K562 (cell line): ENCODE data around the gene TSPAN18. TPM values are rescaled to one million over a fixed set of nuclear protein-coding genes. Genes with fewer than 3 reads are reported as not detected.

Experiments
- ATAC-seq: fragments of 200-7000 bp; cut with Tn5 transposase; 3 replicates; pipeline ENCODE4 v1.9.1; 2020; ENCODE audit warnings: moderate library complexity
- BruUV-seq: library from RNA; stranded (reverse); fragments of 400-500 nt; replicated peaks from 2 replicates; lab custom pipeline; 2021; lab: Mats Ljungman, UMichigan
- CTCF ChIA-PET: fragments of 300-600 bp; formaldehyde crosslinking; extraction: SDS; loops from one replicate; lab custom pipeline; 2021; ENCODE audit warnings: low intra/inter-chr PET ratio; lab: Yijun Ruan, JAX
- POLR2A ChIA-PET: fragments of 300-600, 350-650 bp; sonication (Branson Sonifier 250); formaldehyde crosslinking; extraction: SDS; loops from one replicate; lab custom pipeline; 2021; ENCODE audit warnings: antibody characterized with exemption, inconsistent platforms; lab: Yijun Ruan, JAX
- DNase-seq, 4 experiments: peaks; one replicate each; pipeline versions ENCODE4 v3.0.0 to v3.0.0-alpha.2; 2011 to 2018; ENCODE audit warnings: low spot score in 3 of 4, mixed read lengths in 3 of 4; ENCODE audit errors: extremely low read depth in 1 of 4
- FAIRE-seq: peaks from 2 replicates; lab custom pipeline; 2011; peaks lifted over from hg19 to GRCh38; lab: Jason Lieb, UNC
- H2AFZ ChIP-seq: 2 replicates; pipeline ENCODE4 v1.6.0; 2011; ENCODE audit warnings: low read depth, low read length, control low read depth, inconsistent platforms
- H3K27ac ChIP-seq: fragments of 200-600 bp; 3 replicates; pipeline ENCODE4 v1.8.0; 2011; ENCODE audit warnings: low read depth, mild to moderate bottlenecking, control low read depth, inconsistent platforms, low read length, moderate library complexity, mixed read lengths; ENCODE audit errors: extremely low read depth
- H3K27me3 ChIP-seq, 2 experiments: fragments of 300-600 bp in 1 of 2; 2 replicates in 1 of 2; 3 replicates in 1 of 2; pipeline versions ENCODE4 v1.6.0 to v1.8.0; 2011; ENCODE audit warnings: inconsistent platforms in 2 of 2, low read length in 2 of 2, mild to moderate bottlenecking in 1 of 2, mixed read lengths in 1 of 2, moderate library complexity in 1 of 2; ENCODE audit not compliant: control insufficient read depth in 2 of 2, insufficient read depth in 2 of 2
- H3K36me3 ChIP-seq: fragments of 300-600 bp; 3 replicates; pipeline ENCODE4 v1.8.0; 2011; ENCODE audit warnings: mild to moderate bottlenecking, low read length, inconsistent platforms; ENCODE audit not compliant: control insufficient read depth, insufficient read depth
- H3K4me1 ChIP-seq, 2 experiments: fragments of 200-600 bp in 1 of 2; replicated peaks in 1 of 2; 2 replicates in 1 of 2; 3 replicates in 1 of 2; pipeline versions ENCODE4 v1.5.1 to v1.8.0; 2011; ENCODE audit warnings: inconsistent platforms in 2 of 2, low read length in 2 of 2, mild to moderate bottlenecking in 1 of 2, mixed read lengths in 1 of 2, moderate library complexity in 1 of 2; ENCODE audit not compliant: control insufficient read depth in 2 of 2, insufficient read depth in 2 of 2
- H3K4me2 ChIP-seq: 2 replicates; pipeline ENCODE4 v1.6.1; 2011; ENCODE audit warnings: low read length, control low read depth, inconsistent platforms, mixed read lengths; ENCODE audit not compliant: insufficient read depth
- H3K4me3 ChIP-seq: fragments of 200-600 bp; sonication (generic), shearing (Covaris generic); 2 replicates; pipeline ENCODE4 v1.5.1; 2016; ENCODE audit warnings: control low read depth, inconsistent platforms
- H3K79me2 ChIP-seq: fragments of 200-600 bp; 3 replicates; pipeline ENCODE4 v1.8.0; 2011; ENCODE audit warnings: low read length, inconsistent platforms; ENCODE audit not compliant: control insufficient read depth, insufficient read depth
- H3K9ac ChIP-seq, 2 experiments: 2 replicates each; pipeline versions ENCODE4 v1.6.0 to v1.6.1; 2011; ENCODE audit warnings: low read depth in 2 of 2, low read length in 2 of 2, control low read depth in 1 of 2, inconsistent platforms in 1 of 2, mild to moderate bottlenecking in 1 of 2, mixed read lengths in 1 of 2; ENCODE audit not compliant: insufficient read depth in 1 of 2
- H3K9me1 ChIP-seq: one replicate; pipeline ENCODE4 v1.6.0; 2011; ENCODE audit warnings: inconsistent platforms, mild to moderate bottlenecking, low read length, moderate library complexity; ENCODE audit not compliant: control insufficient read depth, insufficient read depth
- H3K9me3 ChIP-seq: replicated peaks from 2 replicates; pipeline ENCODE4 v1.5.1; 2011; ENCODE audit warnings: low read depth, low read length, inconsistent platforms; ENCODE audit not compliant: control insufficient read depth, insufficient read depth
- H4K20me1 ChIP-seq: replicated peaks from 2 replicates; pipeline ENCODE4 v1.6.1; 2011; ENCODE audit warnings: low read length, inconsistent platforms, mixed read lengths; ENCODE audit not compliant: control insufficient read depth, insufficient read depth
- BRD9 ChIP-seq: fragments of 450-650 bp; IDR thresholded peaks from 2 replicates; pipeline ENCODE4 v1.6.1; 2018; ENCODE audit warnings: low read depth; ENCODE audit not compliant: partially characterized antibody
- E2F5 ChIP-seq: sonication (generic); formaldehyde crosslinking; IDR thresholded peaks from 2 replicates; pipeline ENCODE4 v1.8.0; 2022; ENCODE audit warnings: mild to moderate bottlenecking, missing genetic modification reagents
- HOXB6 ChIP-seq: fragments of 250-450 bp; sonication (Bioruptor Pico); IDR thresholded peaks from 2 replicates; pipeline ENCODE4 v1.5.1; 2022; ENCODE audit warnings: mild to moderate bottlenecking, borderline replicate concordance
- LEF1 ChIP-seq: fragments of 450-650 bp; IDR thresholded peaks from 2 replicates; pipeline ENCODE4 v1.6.1; 2016; ENCODE audit warnings: mild to moderate bottlenecking
- MAFF ChIP-seq: IDR thresholded peaks from 2 replicates; pipeline ENCODE4 v1.6.1; 2012; ENCODE audit warnings: low read length, improper control_type of control experiment
- NFATC3 ChIP-seq: fragments of 450-650 bp; IDR thresholded peaks from 2 replicates; pipeline ENCODE4 v1.6.1; 2017; ENCODE audit warnings: mild to moderate bottlenecking
- NFIC ChIP-seq: fragments of 450-650 bp; IDR thresholded peaks from 2 replicates; pipeline ENCODE4 v1.6.1; 2017; ENCODE audit warnings: mild to moderate bottlenecking, inconsistent platforms
- NKRF ChIP-seq: fragments of 450-650 bp; IDR thresholded peaks from 2 replicates; pipeline ENCODE4 v1.6.1; 2016; ENCODE audit warnings: borderline replicate concordance
- RB1 ChIP-seq: fragments of 450-650 bp; IDR thresholded peaks from 2 replicates; pipeline ENCODE4 v1.6.1; 2017; ENCODE audit warnings: low read depth, mild to moderate bottlenecking
- RCOR1 ChIP-seq, 2 experiments: IDR thresholded peaks; 2 replicates each; pipeline ENCODE4 v1.6.1; 2012; ENCODE audit warnings: low read depth in 2 of 2, low read length in 2 of 2, borderline replicate concordance in 1 of 2, improper control_type of control experiment in 1 of 2
- SMAD2 ChIP-seq: fragments of 150-350 bp; IDR thresholded peaks from 2 replicates; pipeline ENCODE4 v1.6.1; 2014; ENCODE audit warnings: low read depth, mild to moderate bottlenecking, low read length
- VEZF1 ChIP-seq: fragments of 200-800 bp; sonication (Bioruptor generic); IDR thresholded peaks from 2 replicates; pipeline ENCODE4 v1.6.1; 2017; ENCODE audit warnings: missing genetic modification characterization, missing compliant biosample characterization
- ZBTB12 ChIP-seq: fragments of 250-450 bp; sonication (Bioruptor Pico); IDR thresholded peaks from 2 replicates; pipeline ENCODE4 v1.4.0; 2020
- ZNF146 ChIP-seq: IDR thresholded peaks from one replicate; pipeline ENCODE4 v1.6.1; 2018; ENCODE audit warnings: missing compliant biosample characterization; ENCODE audit not compliant: unreplicated experiment
- WGBS: fragments of 100-300 bp; shearing (Covaris generic); methylation state at CpG from one replicate; pipeline ENCODE4 v1.1.6; 2016; ENCODE audit warnings: low coverage, mixed read lengths; ENCODE audit not compliant: insufficient coverage; ENCODE audit errors: missing lambda C conversion rate; 5-methylcytosine and 5-hydroxymethylcytosine counted together
- in situ Hi-C: fragments of 300-500 bp; cut with MboI; formaldehyde crosslinking; loops from 4 replicates; pipeline ENCODE4 v1.15.0; 2018; ENCODE audit warnings: inconsistent platforms, mixed read lengths
- intact Hi-C: fragments of 100-400 bp; cut with micrococcal nuclease; formaldehyde crosslinking; loops from 2 replicates; pipeline ENCODE4 v1.14.2; 2022
- polyA plus RNA-seq, 8 experiments: library from polyadenylated mRNA; depleted of rRNA in 4 of 8; stranded (reverse) in 5 of 8; unstranded in 3 of 8; fragments of >200 nt; fragmentation: Nextera tagmentation in 2 of 8; fragmentation: Illumina TruSeq in 1 of 8; extraction: Ambion mirVana in 2 of 8; extraction: Trizol in 1 of 8; gene quantifications; 2 replicates each; pipeline versions ENCODE4 v1.2.1 to v1.2.3, GENCODE V29; 2011 to 2014; ENCODE audit warnings: inconsistent platforms in 1 of 8, missing spikeins in 1 of 8
- total RNA-seq, 7 experiments: library from RNA; depleted of rRNA in 6 of 7; stranded (reverse); fragments of >200 nt in 6 of 7; fragmentation: Illumina TruSeq in 2 of 7; extraction: Trizol in 2 of 7; gene quantifications; 2 replicates each; pipeline versions ENCODE4 v1.2.1 to v1.2.3, GENCODE V29; 2011 to 2021; ENCODE audit warnings: low replicate concordance in 1 of 7
- TF ChIP-seq, protein P1 (sequence below): sonication (generic); formaldehyde crosslinking; IDR thresholded peaks from 2 replicates; pipeline ENCODE4 v1.8.1; 2023; ENCODE audit warnings: mild to moderate bottlenecking, missing genetic modification reagents

TSPAN18 gene
- total and polyA plus RNA-seq, 9 of the 15 experiments (the other 6 are each of a cell fraction or from before 2014, with no cell fraction given), result 0.17 to 0.35 (median 0.22) TPM; not detected in 4

- Histone ChIP-seq H3K9me1 (no peaks in the 10 kb centered on the region), H3K36me3 (no peaks in the 10 kb centered on the region), H2AFZ (peak overlapping the region; percentile 47), H3K4me3 (no peak overlapping the region), H3K79me2 (no peaks in the 10 kb centered on the region), H3K4me2 (no peak overlapping the region; the same call in 1 of the 2 replicates), H3K4me1 (peaks cover 3 to 23% of the 10 kb centered on the region in 2 experiments; a peak in 4 of 5 replicates), H3K27ac (no peak overlapping the region), H4K20me1 (peaks cover 5% of the 10 kb centered on the region; the same call in 1 of the 2 replicates), H3K9ac (no peak overlapping the region), H3K9me3 (no peaks in the 10 kb centered on the region), H3K27me3 (peaks cover 4 to 14% of the 10 kb centered on the region in 2 experiments; a peak in 3 of 5 replicates)
- in situ Hi-C loops (no loop called here), intact Hi-C loops (loop anchor here (5.0 kb wide), 1 partner anchor 48 kb away; the partner anchor contains the start of gene TSPAN18)
- ChIA-PET POLR2A (interaction anchor here (0.6 to 1.5 kb wide), 2 partner anchors 13 to 328 kb away, joined by 3 to 4 read pairs; no protein-coding TSS in a partner anchor), CTCF (no interaction called here)
- DNase-seq (peak; percentile 83 to 89 (median 86)), ATAC-seq (peak; percentile 93), FAIRE-seq (peak; percentile 91)
- 3% methylated on average over 12 of the region's 12 CpGs for WGBS
- BruUV-seq, result no TSS peak
- TF ChIP-seq, protein P1, sequence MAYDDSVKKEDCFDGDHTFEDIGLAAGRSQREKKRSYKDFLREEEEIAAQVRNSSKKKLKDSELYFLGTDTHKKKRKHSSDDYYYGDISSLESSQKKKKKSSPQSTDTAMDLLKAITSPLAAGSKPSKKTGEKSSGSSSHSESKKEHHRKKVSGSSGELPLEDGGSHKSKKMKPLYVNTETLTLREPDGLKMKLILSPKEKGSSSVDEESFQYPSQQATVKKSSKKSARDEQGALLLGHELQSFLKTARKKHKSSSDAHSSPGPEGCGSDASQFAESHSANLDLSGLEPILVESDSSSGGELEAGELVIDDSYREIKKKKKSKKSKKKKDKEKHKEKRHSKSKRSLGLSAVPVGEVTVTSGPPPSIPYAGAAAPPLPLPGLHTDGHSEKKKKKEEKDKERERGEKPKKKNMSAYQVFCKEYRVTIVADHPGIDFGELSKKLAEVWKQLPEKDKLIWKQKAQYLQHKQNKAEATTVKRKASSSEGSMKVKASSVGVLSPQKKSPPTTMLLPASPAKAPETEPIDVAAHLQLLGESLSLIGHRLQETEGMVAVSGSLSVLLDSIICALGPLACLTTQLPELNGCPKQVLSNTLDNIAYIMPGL (CRISPR knock-in tag), result no peak
- TF ChIP-seq E2F5 (CRISPR knock-in tag), result no peak
- no peak for TF ChIP-seq HOXB6 (CRISPR knock-in tag)
- TF ChIP-seq BRD9, result no peak
- no peak for TF ChIP-seq MAFF
- no peak for TF ChIP-seq NFATC3
- no peak for TF ChIP-seq LEF1
- TF ChIP-seq ZBTB12 (CRISPR knock-in tag), result no peak
- no peak for TF ChIP-seq ZNF146 (CRISPR knock-in tag)
- 0 out of 2 replicates have a peak, but pooled peaks have one; percentile 19 for TF ChIP-seq VEZF1
- TF ChIP-seq NKRF, result no peak
- peak; percentile 57; the same call in 1 of the 2 replicates for TF ChIP-seq RB1
- TF ChIP-seq SMAD2, result no peak
- TF ChIP-seq RCOR1 (IDR thresholded peaks at IDR 0.05; ENCODE audit: borderline replicate concordance in 1 of 2, low read depth in 2 of 2, low read length in 2 of 2), result peak in 1 of 2 experiments; percentile 56; a peak in 2 of 4 replicates
- TF ChIP-seq NFIC, result no peak
Observed at GRCh38 chr11:44775366-44775984, 48.7 kb downstream of the TSPAN18 start.
